CD4-positive, CD25-positive, alpha-beta regulatory T cell (primary cell): Measurements from ENCODE around the gene PRDM16. TPM values are rescaled to one million over a fixed set of nuclear protein-coding genes. Genes with fewer than 3 reads are reported as not detected.
"Not testable (repeated sequence)": the region's sequence is repeated elsewhere in the genome, so short reads cannot be mapped to it uniquely, and the experiment has no call there.

Experiments
- ATAC-seq, 2 donors: fragments of 150-1000 bp; cut with Tn5 transposase; one replicate each; pipeline ENCODE4 v1.10.0; 2021; ENCODE audit warnings: low read depth in 2 of 2, moderate number of reproducible peaks in 2 of 2, moderate library complexity in 1 of 2
- DNase-seq, 3 donors: peaks; one replicate each; pipeline versions ENCODE4 v3.0.0 to v3.0.0-alpha.2; 2012 to 2022; ENCODE audit warnings: mixed read lengths in 1 of 3
- H3K27ac ChIP-seq: one replicate; pipeline ENCODE4 v1.7.0; 2013; ENCODE audit warnings: mild to moderate bottlenecking, low read length; ENCODE audit not compliant: insufficient read depth, poor library complexity, severe bottlenecking
- H3K27me3 ChIP-seq: one replicate; pipeline ENCODE4 v1.7.0; 2013; ENCODE audit warnings: low read length; ENCODE audit not compliant: control insufficient read depth, insufficient read depth
- H3K36me3 ChIP-seq: one replicate; pipeline ENCODE4 v1.7.0; 2013; ENCODE audit warnings: mild to moderate bottlenecking, low read length, moderate library complexity; ENCODE audit not compliant: control insufficient read depth, insufficient read depth
- H3K4me1 ChIP-seq: 2 replicates; pipeline ENCODE4 v1.7.0; 2013; ENCODE audit warnings: mild to moderate bottlenecking, low read length; ENCODE audit not compliant: insufficient read depth, control insufficient read depth, poor library complexity, severe bottlenecking
- H3K4me3 ChIP-seq: one replicate; pipeline ENCODE4 v1.7.0; 2013; ENCODE audit warnings: low read depth, mild to moderate bottlenecking, low read length, moderate library complexity
- H3K9me3 ChIP-seq, 2 experiments: 1 replicate in 1 of 2; 2 replicates in 1 of 2; pipeline ENCODE4 v1.7.0; 2013; ENCODE audit warnings: low read length in 2 of 2, mild to moderate bottlenecking in 1 of 2, moderate library complexity in 1 of 2; ENCODE audit not compliant: control insufficient read depth in 2 of 2
- H3K27ac Mint-ChIP-seq, 3 donors: one replicate each; pipeline ENCODE4 v1.8.0; 2020 to 2022; ENCODE audit warnings: mild to moderate bottlenecking in 3 of 3, mixed read lengths in 3 of 3, moderate library complexity in 2 of 3
- H3K27me3 Mint-ChIP-seq: one replicate; pipeline ENCODE4 v1.8.0; 2022; ENCODE audit warnings: mild to moderate bottlenecking, mixed read lengths
- H3K36me3 Mint-ChIP-seq: one replicate; pipeline ENCODE4 v1.8.0; 2020; ENCODE audit warnings: mixed read lengths
- H3K4me1 Mint-ChIP-seq, 4 donors: one replicate each; pipeline ENCODE4 v1.8.0; 2020 to 2022; ENCODE audit warnings: mixed read lengths in 4 of 4, mild to moderate bottlenecking in 1 of 4
- H3K4me3 Mint-ChIP-seq, 4 donors: one replicate each; pipeline ENCODE4 v1.8.0; 2020 to 2022; ENCODE audit warnings: mild to moderate bottlenecking in 4 of 4, mixed read lengths in 4 of 4, moderate library complexity in 3 of 4
- H3K9me3 Mint-ChIP-seq, 7 donors: one replicate each; pipeline ENCODE4 v1.8.0; 2020 to 2022; ENCODE audit warnings: mixed read lengths in 7 of 7, mild to moderate bottlenecking in 3 of 7, moderate library complexity in 2 of 7
- polyA plus RNA-seq, 4 donors: library from polyadenylated mRNA; unstranded; fragments of 300-500 nt; fragmentation: Illumina TruSeq; gene quantifications; one replicate each; pipeline ENCODE4 v1.2.3, GENCODE V29; 2021
- total RNA-seq: library from RNA; stranded (reverse); gene quantifications from one replicate; pipeline ENCODE4 v1.2.3, GENCODE V29; 2022

The PRDM16 gene
- total and polyA plus RNA-seq, 5 donors from 2014 or later, result 0.27 TPM; not detected in 4

GRCh38 chr1:3165189-3165588 is 96.2 kb downstream of the PRDM16 start:
- H3K9me3 Mint-ChIP-seq, H3K36me3 Mint-ChIP-seq, H3K27me3 ChIP-seq, H3K4me1 Mint-ChIP-seq, DNase-seq, H3K9me3 ChIP-seq, H3K27me3 Mint-ChIP-seq, H3K4me1 ChIP-seq, H3K27ac Mint-ChIP-seq, H3K4me3 Mint-ChIP-seq, H3K36me3 ChIP-seq, H3K27ac ChIP-seq, ATAC-seq, H3K4me3 ChIP-seq: not testable (repeated sequence)

- Histone ChIP-seq H3K4me3 (no peak overlapping the region), H3K9me3 (no peaks in the 10 kb centered on the region), H3K27me3 (no peaks in the 10 kb centered on the region), H3K36me3 (no peaks in the 10 kb centered on the region), H3K27ac (no peak overlapping the region), H3K4me1 (no peaks in the 10 kb centered on the region)
- Mint-ChIP-seq H3K27me3 (no peaks in the 10 kb centered on the region), H3K4me3 (no peak overlapping the region), H3K9me3 (no peaks in the 10 kb centered on the region), H3K27ac (no peak overlapping the region), H3K4me1 (no peaks in the 10 kb centered on the region), H3K36me3 (no peaks in the 10 kb centered on the region)
- ATAC-seq (no peak), DNase-seq (no peak)
These were observed 97.4 kb downstream of the PRDM16 start for GRCh38 chr1:3166206-3166918.

- no peaks in the 10 kb centered on the region for H3K36me3 ChIP-seq
- ATAC-seq, result no peak
- H3K4me1 ChIP-seq, result no peaks in the 10 kb centered on the region
- H3K27me3 ChIP-seq, result no peaks in the 10 kb centered on the region
- no peaks in the 10 kb centered on the region for H3K4me1 Mint-ChIP-seq
- no peaks in the 10 kb centered on the region for H3K9me3 ChIP-seq
- no peak overlapping the region for H3K4me3 Mint-ChIP-seq
- no peak for DNase-seq
- H3K4me3 ChIP-seq, result no peak overlapping the region
- no peaks in the 10 kb centered on the region for H3K9me3 Mint-ChIP-seq
- no peak overlapping the region for H3K27ac ChIP-seq
- H3K27me3 Mint-ChIP-seq, result no peaks in the 10 kb centered on the region
- H3K27ac Mint-ChIP-seq, result no peak overlapping the region
- H3K36me3 Mint-ChIP-seq, result no peaks in the 10 kb centered on the region
These were observed 98.3 kb downstream of the PRDM16 start for GRCh38 chr1:3167255-3167654.

GRCh38 chr1:3168678-3169077 is 99.7 kb downstream of the PRDM16 start:
- Histone ChIP-seq H3K4me1 (no peaks in the 10 kb centered on the region), H3K27me3 (no peaks in the 10 kb centered on the region), H3K9me3 (no peaks in the 10 kb centered on the region), H3K36me3 (no peaks in the 10 kb centered on the region), H3K27ac (no peak overlapping the region), H3K4me3 (no peak overlapping the region)
- ATAC-seq, result no peak
- H3K27ac Mint-ChIP-seq, result no peak overlapping the region
- H3K9me3 Mint-ChIP-seq, result peaks cover 0 to 4% (median 0%) of the 10 kb centered on the region in 7 donors
- no peaks in the 10 kb centered on the region for H3K4me1 Mint-ChIP-seq
- H3K27me3 Mint-ChIP-seq, result no peaks in the 10 kb centered on the region
- no peaks in the 10 kb centered on the region for H3K36me3 Mint-ChIP-seq
- DNase-seq, result no peak
- H3K4me3 Mint-ChIP-seq, result no peak overlapping the region

- no peak overlapping the region for H3K4me3 ChIP-seq
- DNase-seq, result no peak
- Mint-ChIP-seq H3K27me3 (no peaks in the 10 kb centered on the region), H3K9me3 (peaks cover 0 to 4% (median 0%) of the 10 kb centered on the region in 7 donors), H3K4me3 (no peak overlapping the region), H3K36me3 (no peaks in the 10 kb centered on the region), H3K4me1 (no peaks in the 10 kb centered on the region), H3K27ac (no peak overlapping the region)
- no peaks in the 10 kb centered on the region for H3K4me1 ChIP-seq
- no peaks in the 10 kb centered on the region for H3K27me3 ChIP-seq
- no peaks in the 10 kb centered on the region for H3K9me3 ChIP-seq
- H3K27ac ChIP-seq, result no peak overlapping the region
- ATAC-seq, result no peak
- no peaks in the 10 kb centered on the region for H3K36me3 ChIP-seq
These were observed 100.8 kb downstream of the PRDM16 start for GRCh38 chr1:3169665-3170356.

GRCh38 chr1:3170561-3171453 is 101.8 kb downstream of the PRDM16 start:
- ATAC-seq (no peak), DNase-seq (no peak)
- no peaks in the 10 kb centered on the region for H3K36me3 Mint-ChIP-seq
- Histone ChIP-seq H3K36me3 (no peaks in the 10 kb centered on the region), H3K4me3 (no peak overlapping the region), H3K27ac (no peak overlapping the region), H3K9me3 (no peaks in the 10 kb centered on the region), H3K4me1 (no peaks in the 10 kb centered on the region), H3K27me3 (no peaks in the 10 kb centered on the region)
- H3K4me1 Mint-ChIP-seq, result no peaks in the 10 kb centered on the region
- peaks cover 0 to 4% (median 0%) of the 10 kb centered on the region in 7 donors for H3K9me3 Mint-ChIP-seq
- H3K27ac Mint-ChIP-seq, result no peak overlapping the region
- H3K27me3 Mint-ChIP-seq, result no peaks in the 10 kb centered on the region
- peak overlapping the region in 1 of 4 donors; percentile 19 for H3K4me3 Mint-ChIP-seq

GRCh38 chr1:3171761-3172160 is 102.8 kb downstream of the PRDM16 start:
- Histone ChIP-seq H3K36me3 (no peaks in the 10 kb centered on the region), H3K4me1 (no peaks in the 10 kb centered on the region), H3K27me3 (no peaks in the 10 kb centered on the region), H3K4me3 (no peak overlapping the region), H3K27ac (no peak overlapping the region), H3K9me3 (no peaks in the 10 kb centered on the region)
- Mint-ChIP-seq H3K9me3 (peaks cover 0 to 4% (median 0%) of the 10 kb centered on the region in 7 donors), H3K4me1 (no peaks in the 10 kb centered on the region), H3K27ac (no peak overlapping the region), H3K27me3 (no peaks in the 10 kb centered on the region), H3K36me3 (no peaks in the 10 kb centered on the region), H3K4me3 (no peak overlapping the region)
- DNase-seq (no peak), ATAC-seq (no peak)
